IMR-90 (cell line): ENCODE data around the gene FOXP1. TPM values are rescaled to one million over a fixed set of nuclear protein-coding genes. Genes with fewer than 3 reads are reported as not detected.

ENCODE experiments used
- ATAC-seq: fragments of 200-7000 bp; cut with Tn5 transposase; 2 replicates; pipeline ENCODE4 v1.9.1; 2020; ENCODE audit warnings: low read depth, mild to moderate bottlenecking, moderate library complexity
- BruUV-seq: library from RNA; stranded (reverse); fragments of 400-500 nt; replicated peaks from 2 replicates; lab custom pipeline; 2021; lab: Mats Ljungman, UMichigan
- CTCF ChIA-PET: fragments of 300-600 bp; formaldehyde crosslinking; extraction: SDS; loops from one replicate; lab custom pipeline; 2021; ENCODE audit warnings: antibody characterized with exemption; lab: Yijun Ruan, JAX
- POLR2A ChIA-PET: fragments of 300-600 bp; sonication (Branson Sonifier 250); formaldehyde crosslinking; loops from one replicate; lab custom pipeline; 2022; ENCODE audit warnings: antibody characterized with exemption; ENCODE audit not compliant: unreplicated experiment; lab: Charles Lee
- DNase-seq: peaks from one replicate; pipeline ENCODE4 v3.0.0; 2013
- H2AFZ ChIP-seq: replicated peaks from 2 replicates; pipeline ENCODE3; 2013; ENCODE audit warnings: low read length, mild to moderate bottlenecking; ENCODE audit not compliant: poor library complexity
- H2AK5ac ChIP-seq: 2 replicates; pipeline ENCODE4 v1.6.1; 2013; ENCODE audit warnings: low read depth, low read length, inconsistent platforms
- H2AK9ac ChIP-seq: replicated peaks from 2 replicates; pipeline ENCODE3; 2013; ENCODE audit warnings: mild to moderate bottlenecking, low read depth, low read length, moderate library complexity; ENCODE audit not compliant: poor library complexity
- H2BK120ac ChIP-seq: 2 replicates; pipeline ENCODE4 v1.6.1; 2013; ENCODE audit warnings: low read depth, low read length, inconsistent platforms
- H2BK15ac ChIP-seq: 3 replicates; pipeline ENCODE4 v1.6.1; 2013; ENCODE audit warnings: low read depth, low read length, inconsistent platforms
- H2BK20ac ChIP-seq: 2 replicates; pipeline ENCODE4 v1.6.1; 2013; ENCODE audit warnings: low read depth, mild to moderate bottlenecking, inconsistent platforms, low read length, moderate library complexity
- H2BK5ac ChIP-seq: 2 replicates; pipeline ENCODE4 v1.6.1; 2013; ENCODE audit warnings: mild to moderate bottlenecking, low read depth, low read length, inconsistent platforms; ENCODE audit not compliant: poor library complexity, severe bottlenecking
- H3K14ac ChIP-seq: replicated peaks from 2 replicates; pipeline ENCODE4 v1.6.1; 2013; ENCODE audit warnings: low read depth, low read length, inconsistent platforms
- H3K18ac ChIP-seq: 2 replicates; pipeline ENCODE4 v1.6.1; 2013; ENCODE audit warnings: low read depth, low read length, control low read depth
- H3K23ac ChIP-seq: 2 replicates; pipeline ENCODE4 v1.6.1; 2013; ENCODE audit warnings: low read depth, low read length, inconsistent platforms
- H3K27ac ChIP-seq: 2 replicates; pipeline ENCODE4 v1.5.1; 2013; ENCODE audit warnings: mild to moderate bottlenecking, control low read depth, low read length; ENCODE audit not compliant: insufficient read depth
- H3K27me3 ChIP-seq: 2 replicates; pipeline ENCODE4 v1.6.1; 2013; ENCODE audit warnings: low read length; ENCODE audit not compliant: control insufficient read depth, insufficient read depth
- H3K36me3 ChIP-seq: 2 replicates; pipeline ENCODE4 v1.6.1; 2013; ENCODE audit warnings: low read length, mixed read lengths; ENCODE audit not compliant: control insufficient read depth, insufficient read depth
- H3K4ac ChIP-seq: 2 replicates; pipeline ENCODE4 v1.6.1; 2013; ENCODE audit warnings: low read depth, low read length, inconsistent platforms
- H3K4me1 ChIP-seq: 2 replicates; pipeline ENCODE4 v1.6.1; 2013; ENCODE audit warnings: low read length, mixed read lengths; ENCODE audit not compliant: control insufficient read depth, insufficient read depth
- H3K4me2 ChIP-seq: 2 replicates; pipeline ENCODE4 v1.6.1; 2013; ENCODE audit warnings: low read depth, mild to moderate bottlenecking, control low read depth, low read length, moderate library complexity
- H3K4me3 ChIP-seq: 2 replicates; pipeline ENCODE4 v1.5.1; 2013; ENCODE audit warnings: low read depth, mild to moderate bottlenecking, control low read depth, low read length, moderate library complexity; ENCODE audit not compliant: insufficient read depth
- H3K56ac ChIP-seq: 2 replicates; pipeline ENCODE4 v1.6.1; 2013; ENCODE audit warnings: low read length, inconsistent platforms; ENCODE audit not compliant: insufficient read depth; ENCODE audit errors: extremely low read depth
- H3K79me1 ChIP-seq, 2 experiments: 2 replicates each; pipeline ENCODE4 v1.6.1; 2013; ENCODE audit warnings: low read length in 2 of 2, inconsistent platforms in 1 of 2, low read depth in 1 of 2
- H3K9ac ChIP-seq: 2 replicates; pipeline ENCODE4 v1.6.1; 2013; ENCODE audit warnings: low read depth, low read length, control low read depth
- H3K9me1 ChIP-seq: 2 replicates; pipeline ENCODE4 v1.6.1; 2013; ENCODE audit warnings: low read length, inconsistent platforms; ENCODE audit not compliant: insufficient read depth
- H3K9me3 ChIP-seq: 2 replicates; pipeline ENCODE4 v1.6.1; 2013; ENCODE audit warnings: low read length; ENCODE audit not compliant: control insufficient read depth, insufficient read depth
- H4K20me1 ChIP-seq: 2 replicates; pipeline ENCODE4 v1.6.1; 2013; ENCODE audit warnings: low read length, inconsistent platforms; ENCODE audit not compliant: insufficient read depth
- H4K5ac ChIP-seq: 2 replicates; pipeline ENCODE4 v1.6.1; 2013; ENCODE audit warnings: mild to moderate bottlenecking, low read depth, low read length, control low read depth
- H4K8ac ChIP-seq, 2 experiments: 2 replicates each; pipeline ENCODE4 v1.6.1; 2013; ENCODE audit warnings: low read depth in 2 of 2, low read length in 2 of 2, control low read depth in 1 of 2, inconsistent platforms in 1 of 2
- H4K91ac ChIP-seq: 2 replicates; pipeline ENCODE4 v1.6.1; 2013; ENCODE audit warnings: low read depth, low read length, inconsistent platforms; ENCODE audit not compliant: insufficient read depth
- BHLHE40 ChIP-seq: fragments of 150-350 bp; IDR thresholded peaks from 2 replicates; pipeline ENCODE4 v1.6.1; 2016; ENCODE audit warnings: mild to moderate bottlenecking, low read depth, low read length
- CEBPB ChIP-seq: IDR thresholded peaks from 2 replicates; pipeline ENCODE4 v1.6.1; 2012; ENCODE audit warnings: low read depth, low read length, improper control_type of control experiment
- CHD1 ChIP-seq: IDR thresholded peaks from 2 replicates; pipeline ENCODE4 v1.6.1; 2012; ENCODE audit warnings: low read depth, low read length, improper control_type of control experiment
- FOS ChIP-seq: fragments of 150-350 bp; IDR thresholded peaks from 2 replicates; pipeline ENCODE4 v1.6.1; 2016; ENCODE audit warnings: low read depth, low read length
- MAFK ChIP-seq: IDR thresholded peaks from 2 replicates; pipeline ENCODE4 v1.6.1; 2012; ENCODE audit warnings: low read depth, low read length, improper control_type of control experiment
- MAZ ChIP-seq: IDR thresholded peaks from 2 replicates; pipeline ENCODE4 v1.6.1; 2012; ENCODE audit warnings: low read depth, mild to moderate bottlenecking, low read length, improper control_type of control experiment, moderate library complexity, borderline replicate concordance
- MXI1 ChIP-seq: IDR thresholded peaks from 2 replicates; pipeline ENCODE4 v1.6.1; 2012; ENCODE audit warnings: low read depth, mild to moderate bottlenecking, low read length, moderate library complexity, borderline replicate concordance
- NFE2L2 ChIP-seq: fragments of 150-350 bp; IDR thresholded peaks from 2 replicates; pipeline ENCODE4 v1.6.1; 2016; ENCODE audit warnings: low read depth, mild to moderate bottlenecking, low read length
- POLR2A ChIP-seq: IDR thresholded peaks from 2 replicates; pipeline ENCODE4 v1.6.1; 2012; ENCODE audit warnings: mild to moderate bottlenecking, low read depth, low read length
- RAD21 ChIP-seq: IDR thresholded peaks from 2 replicates; pipeline ENCODE4 v1.6.1; 2012; ENCODE audit warnings: low read length, improper control_type of control experiment
- RCOR1 ChIP-seq: IDR thresholded peaks from 2 replicates; pipeline ENCODE4 v1.6.1; 2012; ENCODE audit warnings: mild to moderate bottlenecking, low read length, improper control_type of control experiment; ENCODE audit not compliant: insufficient replicate concordance
- RFX5 ChIP-seq: IDR thresholded peaks from 2 replicates; pipeline ENCODE4 v1.8.0; 2012; ENCODE audit warnings: low read depth, mild to moderate bottlenecking, low read length, moderate library complexity
- SMC3 ChIP-seq: fragments of 150-350 bp; IDR thresholded peaks from 2 replicates; pipeline ENCODE4 v1.6.1; 2016; ENCODE audit warnings: low read depth, mild to moderate bottlenecking, antibody characterized with exemption, low read length, moderate library complexity
- USF2 ChIP-seq: fragments of 150-350 bp; IDR thresholded peaks from 2 replicates; pipeline ENCODE4 v1.6.1; 2017; ENCODE audit warnings: mild to moderate bottlenecking, antibody characterized with exemption, low read length, low read depth
- WGBS, 2 experiments: methylation state at CpG; one replicate each; pipeline versions ENCODE4 v1.1.5 to v1.1.7; 2013; ENCODE audit warnings: missing lambda C conversion rate in 2 of 2; ENCODE audit not compliant: insufficient read length in 1 of 2; ENCODE audit errors: extremely low coverage in 2 of 2; 5-methylcytosine and 5-hydroxymethylcytosine counted together
- dilution Hi-C: fragments of 300-500 bp; cut with HindIII; formaldehyde crosslinking; loops from one replicate; pipeline ENCODE4 v1.14.3; 2018; ENCODE audit warnings: low sequenced_read_pairs; ENCODE audit not compliant: unreplicated experiment
- in situ Hi-C: fragments of 300-500 bp; cut with MboI; formaldehyde crosslinking; loops from 3 replicates; pipeline ENCODE4 v1.14.3; 2019; ENCODE audit warnings: low sequenced_read_pairs, inconsistent platforms, mixed read lengths
- intact Hi-C: fragments of 100-400 bp; cut with micrococcal nuclease; formaldehyde crosslinking; loops from 2 replicates; pipeline ENCODE4 v1.10.0; 2022
- polyA plus RNA-seq, 3 experiments: library from polyadenylated mRNA; depleted of rRNA; stranded (reverse); fragments of >200 nt; gene quantifications; 2 replicates each; pipeline ENCODE4 v1.2.3, GENCODE V29; 2012; ENCODE audit warnings: low replicate concordance in 1 of 3
- total RNA-seq: library from RNA; depleted of rRNA; stranded (reverse); fragments of >200 nt; gene quantifications from 2 replicates; pipeline ENCODE4 v1.2.3, GENCODE V29; 2012
- TF ChIP-seq, protein P1 (sequence below): fragments of 150-350 bp; IDR thresholded peaks from 2 replicates; pipeline ENCODE4 v1.6.1; 2016; ENCODE audit warnings: low read depth, mild to moderate bottlenecking, low read length, moderate library complexity, borderline replicate concordance
- TF ChIP-seq, protein P2 (sequence below): conservative IDR thresholded peaks from 2 replicates; pipeline ENCODE4 v1.5.1; 2012; ENCODE audit warnings: mild to moderate bottlenecking, low read depth, low read length, improper control_type of control experiment

The FOXP1 gene
- total and polyA plus RNA-seq, 2 of the 4 experiments (the other 2 are of a cell fraction) = 37.0 to 132 TPM

DNA sequence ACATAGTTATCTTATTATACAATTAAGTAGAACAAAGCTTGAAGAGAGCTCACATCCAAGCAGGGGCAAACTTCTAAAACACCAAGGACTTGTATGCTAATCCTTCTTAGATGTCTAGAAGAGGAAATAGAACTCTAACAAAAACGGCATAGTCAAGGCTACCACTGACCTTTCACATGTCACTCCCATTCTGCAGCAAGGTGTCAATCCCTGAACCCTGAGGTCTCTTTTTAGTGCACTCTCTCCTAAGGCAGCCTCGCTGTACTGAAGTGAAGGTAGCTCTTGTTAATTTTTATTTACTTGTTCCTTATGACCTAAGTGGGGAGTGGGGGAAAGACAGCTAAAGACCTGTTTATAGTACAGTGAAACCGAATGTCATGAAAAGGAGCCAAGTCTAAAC, 506.5 kb downstream of the FOXP1 start:
- Histone ChIP-seq H4K5ac (peak overlapping the region; percentile 69; the same call in 1 of the 2 replicates), H3K23ac (peak overlapping the region; percentile 19; the same call in 1 of the 2 replicates), H3K27me3 (no peaks in the 10 kb centered on the region), H2AFZ (no peak overlapping the region), H3K18ac (peak overlapping the region; percentile 61; the same call in 1 of the 2 replicates), H3K4me1 (peaks cover 17% of the 10 kb centered on the region), H3K9me3 (no peaks in the 10 kb centered on the region), H2BK120ac (peak overlapping the region; percentile 38), H2AK9ac (no peak overlapping the region), H2BK15ac (peak overlapping the region; percentile 36; the same call in 1 of the 3 replicates), H3K14ac (no peak overlapping the region; the same call in 1 of the 2 replicates), H3K4me2 (peak overlapping the region; percentile 8; the same call in 1 of the 2 replicates), H4K91ac (no peak overlapping the region), H2BK5ac (peak overlapping the region; percentile 69), H3K9ac (no peak overlapping the region), H3K4me3 (no peak overlapping the region), H3K9me1 (peaks cover 23% of the 10 kb centered on the region), H2BK20ac (peak overlapping the region; percentile 24; the same call in 1 of the 2 replicates), H3K79me1 (peaks cover 58 to 82% of the 10 kb centered on the region in 2 experiments), H3K4ac (0 out of 2 replicates have a peak overlapping the region, but pooled peaks have one; percentile 13), H2AK5ac (peak overlapping the region; percentile 84; the same call in 1 of the 2 replicates), H3K56ac (no peak overlapping the region), H3K36me3 (0 out of 2 replicates have a peak, but pooled peaks cover 2% of the 10 kb centered on the region), H4K8ac (peak overlapping the region in 1 of 2 experiments; percentile 48; a peak in 2 of 4 replicates), H3K27ac (peak overlapping the region; percentile 60; the same call in 1 of the 2 replicates), H4K20me1 (peaks cover 3% of the 10 kb centered on the region; the same call in 1 of the 2 replicates)
- in situ Hi-C loops = no loop called here
- WGBS, 2 experiments = no CpG with 5 or more reads among the region's 3 CpGs
- ATAC-seq (no peak), DNase-seq (no peak)
- BruUV-seq = no TSS peak
- intact Hi-C loops = no loop called here
- no peak for TF ChIP-seq MXI1
- TF ChIP-seq, protein P1, sequence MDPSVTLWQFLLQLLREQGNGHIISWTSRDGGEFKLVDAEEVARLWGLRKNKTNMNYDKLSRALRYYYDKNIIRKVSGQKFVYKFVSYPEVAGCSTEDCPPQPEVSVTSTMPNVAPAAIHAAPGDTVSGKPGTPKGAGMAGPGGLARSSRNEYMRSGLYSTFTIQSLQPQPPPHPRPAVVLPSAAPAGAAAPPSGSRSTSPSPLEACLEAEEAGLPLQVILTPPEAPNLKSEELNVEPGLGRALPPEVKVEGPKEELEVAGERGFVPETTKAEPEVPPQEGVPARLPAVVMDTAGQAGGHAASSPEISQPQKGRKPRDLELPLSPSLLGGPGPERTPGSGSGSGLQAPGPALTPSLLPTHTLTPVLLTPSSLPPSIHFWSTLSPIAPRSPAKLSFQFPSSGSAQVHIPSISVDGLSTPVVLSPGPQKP = no peak
- TF ChIP-seq MAFK = no peak
- TF ChIP-seq BHLHE40 = no peak
- no peak for TF ChIP-seq USF2
- TF ChIP-seq MAZ = no peak
- TF ChIP-seq, protein P2, sequence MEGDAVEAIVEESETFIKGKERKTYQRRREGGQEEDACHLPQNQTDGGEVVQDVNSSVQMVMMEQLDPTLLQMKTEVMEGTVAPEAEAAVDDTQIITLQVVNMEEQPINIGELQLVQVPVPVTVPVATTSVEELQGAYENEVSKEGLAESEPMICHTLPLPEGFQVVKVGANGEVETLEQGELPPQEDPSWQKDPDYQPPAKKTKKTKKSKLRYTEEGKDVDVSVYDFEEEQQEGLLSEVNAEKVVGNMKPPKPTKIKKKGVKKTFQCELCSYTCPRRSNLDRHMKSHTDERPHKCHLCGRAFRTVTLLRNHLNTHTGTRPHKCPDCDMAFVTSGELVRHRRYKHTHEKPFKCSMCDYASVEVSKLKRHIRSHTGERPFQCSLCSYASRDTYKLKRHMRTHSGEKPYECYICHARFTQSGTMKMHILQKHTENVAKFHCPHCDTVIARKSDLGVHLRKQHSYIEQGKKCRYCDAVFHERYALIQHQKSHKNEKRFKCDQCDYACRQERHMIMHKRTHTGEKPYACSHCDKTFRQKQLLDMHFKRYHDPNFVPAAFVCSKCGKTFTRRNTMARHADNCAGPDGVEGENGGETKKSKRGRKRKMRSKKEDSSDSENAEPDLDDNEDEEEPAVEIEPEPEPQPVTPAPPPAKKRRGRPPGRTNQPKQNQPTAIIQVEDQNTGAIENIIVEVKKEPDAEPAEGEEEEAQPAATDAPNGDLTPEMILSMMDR = no peak
- TF ChIP-seq NFE2L2 = no peak
- no peak for TF ChIP-seq RFX5
- TF ChIP-seq CHD1 = no peak
- no peak for TF ChIP-seq RCOR1
- TF ChIP-seq SMC3 = no peak
- TF ChIP-seq RAD21 = no peak
- no peak for TF ChIP-seq CEBPB
- TF ChIP-seq FOS = no peak
- no peak for TF ChIP-seq POLR2A
- dilution Hi-C loops = no loop called here
- POLR2A ChIA-PET = no interaction called here
- CTCF ChIA-PET = interaction anchor here (0.5 to 0.6 kb wide), 2 partner anchors 527 to 1320 kb away, joined by 3 read pairs; no protein-coding TSS in a partner anchor
